Neural cell (in vitro differentiated cells): ENCODE data around the gene DDX47.

ENCODE experiments used
- EP300 ChIP-seq: fragments of 450-650 bp; conservative IDR thresholded peaks from 2 replicates; pipeline ENCODE4 v1.6.1; 2014; ENCODE audit warnings: antibody characterized with exemption, mild to moderate bottlenecking, moderate library complexity; ENCODE audit not compliant: poor library complexity, severe bottlenecking
- EZH2 ChIP-seq: fragments of 200-600, 300-800 bp; shearing (Covaris generic), sonication (generic); IDR thresholded peaks from 2 replicates; pipeline ENCODE4 v1.6.1; 2014; ENCODE audit warnings: antibody characterized with exemption, low read length, borderline replicate concordance, mild to moderate bottlenecking; ENCODE audit not compliant: insufficient read depth, poor library complexity, severe bottlenecking
- RAD21 ChIP-seq: fragments of 450-650 bp; conservative IDR thresholded peaks from 2 replicates; pipeline ENCODE4 v1.6.1; 2014; ENCODE audit warnings: antibody characterized with exemption, mild to moderate bottlenecking, moderate library complexity
- SMC3 ChIP-seq: fragments of 450-650 bp; conservative IDR thresholded peaks from 2 replicates; pipeline ENCODE4 v1.6.1; 2014; ENCODE audit warnings: antibody characterized with exemption, mild to moderate bottlenecking, moderate library complexity; ENCODE audit not compliant: poor library complexity
- TAF1 ChIP-seq: IDR thresholded peaks from 2 replicates; pipeline ENCODE4 v1.6.1; 2012; ENCODE audit warnings: low read depth
- TF ChIP-seq, protein P1 (sequence below): IDR thresholded peaks from 2 replicates; pipeline ENCODE4 v1.6.1; 2012; ENCODE audit warnings: borderline replicate concordance
- TF ChIP-seq, protein P2 (sequence below): fragments of 450-650 bp; IDR thresholded peaks from 2 replicates; pipeline ENCODE4 v1.5.1; 2014; ENCODE audit warnings: antibody characterized with exemption, mild to moderate bottlenecking, moderate library complexity; ENCODE audit not compliant: poor library complexity, severe bottlenecking

GRCh38 chr12:12779529-12779928 is 33.6 kb upstream of the DDX47 start:
- TF ChIP-seq, protein P1, sequence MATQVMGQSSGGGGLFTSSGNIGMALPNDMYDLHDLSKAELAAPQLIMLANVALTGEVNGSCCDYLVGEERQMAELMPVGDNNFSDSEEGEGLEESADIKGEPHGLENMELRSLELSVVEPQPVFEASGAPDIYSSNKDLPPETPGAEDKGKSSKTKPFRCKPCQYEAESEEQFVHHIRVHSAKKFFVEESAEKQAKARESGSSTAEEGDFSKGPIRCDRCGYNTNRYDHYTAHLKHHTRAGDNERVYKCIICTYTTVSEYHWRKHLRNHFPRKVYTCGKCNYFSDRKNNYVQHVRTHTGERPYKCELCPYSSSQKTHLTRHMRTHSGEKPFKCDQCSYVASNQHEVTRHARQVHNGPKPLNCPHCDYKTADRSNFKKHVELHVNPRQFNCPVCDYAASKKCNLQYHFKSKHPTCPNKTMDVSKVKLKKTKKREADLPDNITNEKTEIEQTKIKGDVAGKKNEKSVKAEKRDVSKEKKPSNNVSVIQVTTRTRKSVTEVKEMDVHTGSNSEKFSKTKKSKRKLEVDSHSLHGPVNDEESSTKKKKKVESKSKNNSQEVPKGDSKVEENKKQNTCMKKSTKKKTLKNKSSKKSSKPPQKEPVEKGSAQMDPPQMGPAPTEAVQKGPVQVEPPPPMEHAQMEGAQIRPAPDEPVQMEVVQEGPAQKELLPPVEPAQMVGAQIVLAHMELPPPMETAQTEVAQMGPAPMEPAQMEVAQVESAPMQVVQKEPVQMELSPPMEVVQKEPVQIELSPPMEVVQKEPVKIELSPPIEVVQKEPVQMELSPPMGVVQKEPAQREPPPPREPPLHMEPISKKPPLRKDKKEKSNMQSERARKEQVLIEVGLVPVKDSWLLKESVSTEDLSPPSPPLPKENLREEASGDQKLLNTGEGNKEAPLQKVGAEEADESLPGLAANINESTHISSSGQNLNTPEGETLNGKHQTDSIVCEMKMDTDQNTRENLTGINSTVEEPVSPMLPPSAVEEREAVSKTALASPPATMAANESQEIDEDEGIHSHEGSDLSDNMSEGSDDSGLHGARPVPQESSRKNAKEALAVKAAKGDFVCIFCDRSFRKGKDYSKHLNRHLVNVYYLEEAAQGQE, result no peak
- TF ChIP-seq EP300 (no peak), SMC3 (no peak), TAF1 (no peak), RAD21 (no peak), EZH2 (no peak)
- TF ChIP-seq, protein P2, sequence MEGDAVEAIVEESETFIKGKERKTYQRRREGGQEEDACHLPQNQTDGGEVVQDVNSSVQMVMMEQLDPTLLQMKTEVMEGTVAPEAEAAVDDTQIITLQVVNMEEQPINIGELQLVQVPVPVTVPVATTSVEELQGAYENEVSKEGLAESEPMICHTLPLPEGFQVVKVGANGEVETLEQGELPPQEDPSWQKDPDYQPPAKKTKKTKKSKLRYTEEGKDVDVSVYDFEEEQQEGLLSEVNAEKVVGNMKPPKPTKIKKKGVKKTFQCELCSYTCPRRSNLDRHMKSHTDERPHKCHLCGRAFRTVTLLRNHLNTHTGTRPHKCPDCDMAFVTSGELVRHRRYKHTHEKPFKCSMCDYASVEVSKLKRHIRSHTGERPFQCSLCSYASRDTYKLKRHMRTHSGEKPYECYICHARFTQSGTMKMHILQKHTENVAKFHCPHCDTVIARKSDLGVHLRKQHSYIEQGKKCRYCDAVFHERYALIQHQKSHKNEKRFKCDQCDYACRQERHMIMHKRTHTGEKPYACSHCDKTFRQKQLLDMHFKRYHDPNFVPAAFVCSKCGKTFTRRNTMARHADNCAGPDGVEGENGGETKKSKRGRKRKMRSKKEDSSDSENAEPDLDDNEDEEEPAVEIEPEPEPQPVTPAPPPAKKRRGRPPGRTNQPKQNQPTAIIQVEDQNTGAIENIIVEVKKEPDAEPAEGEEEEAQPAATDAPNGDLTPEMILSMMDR, result no peak
